NCI-H774 (cell line): Measurements from ENCODE around the gene BMPR1B.
"Not testable (repeated sequence)": the region's sequence is repeated elsewhere in the genome, so short reads cannot be mapped to it uniquely, and the experiment has no call there.

Experiments
- DNase-seq: peaks from one replicate; lab custom pipeline; 2025; lab: John Stamatoyannopoulos, UW

The BMPR1B gene

GRCh38 chr4:95038791-95039190 is 281.0 kb downstream of the BMPR1B start:
- no peak for DNase-seq

DNA sequence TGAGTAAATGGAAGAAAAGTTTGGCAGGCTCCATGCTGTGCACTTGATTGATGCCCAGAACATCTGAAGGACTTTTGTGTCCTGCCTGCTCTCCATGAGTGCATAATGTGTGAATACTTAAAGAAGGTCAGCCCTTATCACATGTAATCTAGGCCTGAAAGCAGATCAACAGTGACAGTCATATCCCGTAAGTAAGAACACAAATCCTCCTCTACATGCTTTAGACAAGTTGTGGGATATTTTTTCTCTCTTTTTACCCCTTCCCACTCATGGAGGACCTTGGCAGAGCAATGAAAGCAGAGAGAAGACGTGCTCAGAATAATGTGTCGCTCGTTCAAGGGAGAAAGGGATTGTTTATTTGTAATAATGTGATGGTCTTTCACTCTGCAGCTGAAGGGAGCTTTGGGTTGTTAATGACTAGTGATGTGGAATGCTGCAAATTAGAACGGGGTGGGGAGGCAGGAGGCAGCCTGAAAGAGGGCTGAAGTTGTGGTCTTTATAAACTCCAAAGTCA is 286.6 kb downstream of the BMPR1B start:
- DNase-seq: no peak

DNA sequence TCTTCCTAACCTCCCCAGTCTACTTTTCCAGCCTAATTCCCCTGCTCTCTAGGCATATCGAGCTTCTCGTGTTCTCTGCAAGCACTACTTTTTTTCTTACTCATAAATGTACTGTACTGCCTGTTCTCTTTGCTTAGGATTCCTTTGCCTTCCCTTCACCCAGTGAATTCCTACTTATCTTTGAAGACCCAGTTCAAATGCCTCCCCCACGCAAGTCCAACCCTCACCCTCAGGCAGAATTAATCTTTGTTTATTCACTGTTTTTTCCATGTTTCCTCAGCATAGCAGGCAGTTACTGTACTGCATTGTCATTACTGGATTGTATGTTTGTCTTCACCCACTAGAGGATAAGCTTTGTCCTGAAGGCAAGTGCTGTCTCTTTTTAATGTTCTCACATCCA is 287.7 kb downstream of the BMPR1B start:
- no peak for DNase-seq

DNA sequence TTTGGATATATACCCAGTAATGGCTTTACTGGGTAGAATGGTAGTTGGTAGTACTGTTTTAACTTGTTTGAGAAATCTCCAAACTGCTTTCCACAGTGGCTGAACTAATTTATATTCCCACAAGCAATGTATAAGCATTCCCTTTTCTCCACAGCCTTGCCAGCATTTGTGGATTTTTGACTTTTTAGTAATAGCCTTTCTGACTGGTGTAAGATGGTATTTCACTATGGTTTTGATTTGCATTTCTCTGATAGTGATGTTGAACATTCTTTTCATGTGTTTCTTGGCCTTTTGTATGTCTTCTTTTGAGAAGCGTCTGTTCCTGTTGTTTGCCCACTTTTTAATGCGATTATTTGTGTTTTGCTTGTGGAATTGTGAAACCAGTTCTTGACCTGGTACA is 290.5 kb downstream of the BMPR1B start:
- no peak for DNase-seq

DNA sequence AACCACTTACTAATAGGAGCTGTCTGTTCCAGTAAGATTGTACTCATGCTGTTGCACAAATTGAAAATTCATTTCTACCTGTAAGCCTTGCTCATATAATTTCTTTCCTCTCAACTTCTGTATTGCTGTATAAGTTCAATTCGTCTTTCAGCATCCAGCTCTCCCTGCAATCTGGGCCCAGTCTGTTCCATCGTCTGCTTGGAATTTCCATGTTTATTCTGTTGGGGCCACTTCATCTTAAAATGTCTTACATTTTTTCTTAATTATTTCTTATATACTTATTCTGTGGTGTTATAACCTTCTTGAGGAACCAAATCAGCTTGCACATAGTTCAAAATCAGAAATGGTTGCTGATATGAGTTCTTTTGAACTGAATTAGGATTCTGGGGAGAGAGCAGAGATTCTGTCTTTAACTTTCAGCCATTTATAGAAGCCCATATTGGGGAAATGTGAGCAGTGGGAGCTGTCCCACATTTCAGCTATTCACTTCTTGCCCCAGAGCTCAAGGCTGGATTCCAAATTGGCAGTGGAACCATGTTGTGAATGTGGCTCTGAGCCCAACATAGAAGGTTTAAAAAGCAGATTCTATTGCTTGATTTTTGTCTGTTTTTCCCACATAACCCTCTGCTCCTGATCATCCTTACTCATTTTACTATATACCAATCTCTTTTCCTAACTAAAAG is 291.9 kb downstream of the BMPR1B start:
- no peak for DNase-seq

- DNase-seq: no peak
Observed at GRCh38 chr4:95050980-95051701, 293.4 kb downstream of the BMPR1B start.

DNA sequence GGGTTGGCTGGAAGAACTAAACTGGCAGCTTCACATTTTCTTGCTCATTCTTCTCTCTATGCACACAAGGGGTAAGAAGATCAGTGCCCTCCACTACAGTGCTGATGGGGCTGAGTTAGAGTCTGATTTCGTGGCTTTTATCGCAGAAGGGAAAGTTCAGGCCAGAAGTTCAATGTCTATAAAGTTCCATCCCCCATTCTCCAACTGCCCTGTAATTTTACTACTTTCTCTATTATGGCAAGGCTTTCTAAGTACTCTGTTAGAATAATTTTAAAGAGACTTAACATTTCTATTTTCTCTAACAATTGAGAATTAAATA is 293.9 kb downstream of the BMPR1B start:
- DNase-seq: no peak

DNA sequence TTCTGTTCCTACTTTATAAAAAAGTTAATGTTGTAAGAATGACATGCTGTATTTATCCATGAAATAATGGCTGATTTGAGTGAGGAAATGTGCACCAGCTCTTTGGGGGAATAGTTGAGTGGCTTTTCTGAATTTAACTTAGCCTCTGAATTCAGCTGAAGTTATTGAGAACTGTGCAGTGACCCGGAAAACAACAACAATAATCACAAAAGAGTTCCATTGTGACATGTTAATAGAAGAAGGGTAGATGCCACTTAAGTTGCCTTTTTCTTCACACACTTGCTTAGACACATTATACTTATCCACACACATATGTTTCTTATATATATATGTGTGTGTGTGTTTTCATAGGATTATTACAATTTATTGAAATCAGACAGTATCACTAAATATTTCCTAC is 301.2 kb downstream of the BMPR1B start:
- no peak for DNase-seq

- DNase-seq: no peak
Observed at GRCh38 chr4:95059663-95060062, 301.9 kb downstream of the BMPR1B start.

DNA sequence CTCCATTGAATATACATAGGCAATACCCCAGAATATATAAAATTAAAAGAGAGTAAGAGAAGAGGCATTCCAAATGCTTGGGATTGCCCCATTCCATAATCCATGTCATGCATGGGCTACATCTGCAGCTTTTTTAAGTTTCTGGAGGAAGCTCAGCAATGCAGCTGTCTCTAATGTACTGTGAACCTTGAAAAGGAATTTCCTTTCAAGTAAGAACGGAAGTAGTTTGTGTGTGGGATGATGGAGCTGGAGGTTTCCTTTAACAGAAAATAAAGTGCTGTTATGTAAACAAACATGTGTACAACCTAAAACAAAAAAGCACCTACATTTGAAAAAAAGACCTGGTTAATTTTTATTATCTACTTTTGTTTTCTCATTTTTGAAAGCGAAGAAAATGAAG is 303.5 kb downstream of the BMPR1B start:
- no peak for DNase-seq

GRCh38 chr4:95061801-95062200 is 304.0 kb downstream of the BMPR1B start:
- not testable (repeated sequence) for DNase-seq

DNA sequence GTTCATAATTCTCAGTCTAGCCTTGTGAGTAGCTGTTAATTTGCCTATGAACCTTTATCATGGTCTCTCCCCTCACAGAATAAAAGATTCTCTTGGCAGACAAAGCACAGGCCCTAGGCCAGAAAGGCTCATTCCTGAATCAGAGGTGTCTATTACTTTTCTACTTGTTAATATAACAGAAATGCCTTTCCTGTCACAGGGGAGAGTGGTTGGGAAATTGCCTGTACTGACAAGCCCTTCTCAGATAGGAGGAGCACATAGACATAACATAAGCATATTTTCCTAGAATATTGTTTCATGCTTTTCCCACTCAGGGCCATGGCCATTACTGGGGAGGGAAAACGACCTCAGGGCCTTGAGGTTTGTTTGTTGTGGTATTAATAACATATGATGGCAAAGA is 308.3 kb downstream of the BMPR1B start:
- DNase-seq: no peak

DNA sequence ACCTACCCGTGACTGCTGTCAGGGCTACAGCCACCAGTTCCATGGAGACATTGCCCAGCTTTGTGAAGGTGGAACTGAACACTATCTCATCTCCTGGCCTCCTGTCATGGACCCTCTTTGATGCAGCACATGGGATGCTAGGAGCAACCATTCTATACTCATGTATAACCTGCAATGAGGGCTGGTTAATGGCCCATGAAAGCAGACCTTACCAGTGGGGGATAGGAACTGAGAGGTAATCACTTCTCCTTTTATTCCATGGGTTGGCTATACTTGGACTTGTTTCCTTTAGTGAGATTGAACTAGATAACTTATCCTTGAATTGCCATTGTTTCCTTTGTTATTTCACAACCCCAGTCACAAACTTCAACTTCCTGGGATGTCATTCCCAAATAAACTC is 310.6 kb downstream of the BMPR1B start:
- DNase-seq: no peak

DNA sequence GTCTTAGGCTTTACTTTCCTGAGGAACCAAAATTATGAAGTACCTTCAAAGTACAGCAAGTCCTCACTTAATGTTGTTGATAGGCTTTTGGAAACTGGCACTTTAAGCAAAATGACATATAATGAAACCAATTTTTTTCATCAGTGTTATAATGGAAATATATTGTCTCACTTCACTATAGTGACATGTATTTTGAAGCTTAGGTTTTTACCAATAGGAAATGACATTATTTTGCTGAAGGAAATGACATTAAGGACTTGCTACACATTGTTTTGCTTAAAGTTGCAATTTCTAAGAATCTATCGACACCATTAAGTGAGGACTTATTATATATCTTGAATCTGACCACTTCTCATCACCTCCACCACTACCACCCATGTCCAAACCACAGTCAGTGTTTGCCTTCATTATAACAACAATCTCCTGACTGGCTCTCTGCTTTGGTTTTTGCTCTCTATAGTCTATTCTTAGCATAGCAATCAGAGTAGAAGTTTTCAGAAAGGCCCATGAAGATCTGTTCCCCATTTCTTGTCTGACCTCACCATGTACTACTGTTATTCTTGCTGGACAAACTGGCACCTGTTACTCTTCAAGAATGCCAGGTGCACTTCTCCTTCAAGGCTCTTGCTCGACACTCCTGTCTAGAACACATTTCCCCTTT is 311.2 kb downstream of the BMPR1B start:
- DNase-seq: no peak

DNA sequence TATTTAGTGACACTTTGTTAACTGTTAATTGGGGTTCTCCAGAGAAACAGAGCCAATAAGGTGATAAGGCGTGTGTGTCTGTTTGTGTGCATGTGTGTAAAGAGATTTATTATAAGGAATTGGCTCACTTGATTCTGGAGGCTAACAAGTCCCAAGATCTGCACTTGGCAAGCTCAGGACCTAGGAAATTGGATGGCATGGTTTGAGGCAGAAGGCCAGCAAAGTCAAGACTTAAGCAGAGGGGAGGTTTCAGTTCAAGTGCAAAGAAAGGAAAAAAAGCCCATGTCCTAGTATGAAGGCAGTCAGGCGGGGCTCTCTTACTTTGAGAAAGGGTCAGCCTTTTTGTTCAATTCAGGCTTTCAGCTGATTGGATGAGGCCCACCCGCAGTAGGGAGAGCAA is 314.1 kb downstream of the BMPR1B start:
- no peak for DNase-seq

- no peak for DNase-seq
Observed at GRCh38 chr4:95073646-95074045, 315.9 kb downstream of the BMPR1B start.

DNA sequence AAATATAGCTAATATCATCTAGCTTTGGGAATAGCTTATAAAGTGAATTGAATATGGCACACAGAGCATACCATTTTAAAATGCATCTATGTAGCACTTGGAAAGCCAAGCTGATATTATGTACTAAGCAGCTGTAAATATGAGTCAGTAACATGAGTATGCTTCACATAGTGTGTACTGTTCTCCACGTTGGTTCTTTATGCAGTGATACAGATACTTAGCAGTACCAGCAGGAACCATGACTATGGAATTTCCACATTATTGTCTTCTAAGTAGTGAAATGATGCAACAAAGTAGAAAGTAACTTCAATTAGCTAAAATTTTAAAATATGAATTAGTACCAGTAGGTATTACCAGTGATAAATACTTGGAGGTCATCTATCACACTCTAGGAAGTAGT is 320.1 kb downstream of the BMPR1B start:
- DNase-seq: no peak

DNA sequence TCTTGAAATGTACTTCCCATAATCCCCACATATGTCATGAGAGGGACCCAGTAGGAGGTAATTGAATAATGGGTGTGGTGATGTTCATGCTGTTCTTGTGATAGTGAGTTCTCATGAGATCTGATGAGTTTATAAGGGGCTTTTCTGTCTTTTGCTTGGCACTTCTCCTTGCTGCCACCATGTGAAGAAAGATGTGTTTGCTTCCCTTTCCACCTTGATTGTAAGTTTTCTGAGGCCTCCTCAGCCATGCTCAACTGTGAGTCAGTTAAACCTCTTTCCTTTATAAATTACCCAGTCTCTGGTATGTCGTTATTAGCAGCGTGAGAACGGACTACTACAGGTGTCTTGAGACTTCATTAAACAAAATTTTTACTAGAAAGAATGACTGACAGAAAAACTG is 323.2 kb downstream of the BMPR1B start:
- no peak for DNase-seq

- DNase-seq: no peak
Observed at GRCh38 chr4:95084584-95084983, 326.8 kb downstream of the BMPR1B start.

- DNase-seq: no peak
Observed at GRCh38 chr4:95085124-95085833, 327.5 kb downstream of the BMPR1B start.

DNA sequence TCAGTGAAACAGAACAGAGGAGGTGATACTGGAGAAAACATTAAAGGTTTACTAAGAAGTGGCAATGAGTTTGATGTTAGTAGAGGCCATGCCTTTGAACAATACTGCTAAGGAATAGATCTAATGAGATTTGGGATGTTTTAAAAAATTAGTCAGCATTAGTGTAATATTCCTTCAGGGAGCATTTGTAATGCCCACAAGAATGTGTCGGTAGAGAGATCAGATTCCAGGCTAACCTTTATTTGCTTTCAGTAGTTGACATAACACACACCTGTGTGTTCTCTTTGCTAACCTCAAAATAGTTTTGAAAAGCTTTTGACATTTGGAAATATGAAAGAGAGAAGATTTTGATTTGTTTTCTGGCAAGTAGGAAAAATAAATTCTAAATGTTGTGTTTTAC is 328.8 kb downstream of the BMPR1B start:
- no peak for DNase-seq

DNA sequence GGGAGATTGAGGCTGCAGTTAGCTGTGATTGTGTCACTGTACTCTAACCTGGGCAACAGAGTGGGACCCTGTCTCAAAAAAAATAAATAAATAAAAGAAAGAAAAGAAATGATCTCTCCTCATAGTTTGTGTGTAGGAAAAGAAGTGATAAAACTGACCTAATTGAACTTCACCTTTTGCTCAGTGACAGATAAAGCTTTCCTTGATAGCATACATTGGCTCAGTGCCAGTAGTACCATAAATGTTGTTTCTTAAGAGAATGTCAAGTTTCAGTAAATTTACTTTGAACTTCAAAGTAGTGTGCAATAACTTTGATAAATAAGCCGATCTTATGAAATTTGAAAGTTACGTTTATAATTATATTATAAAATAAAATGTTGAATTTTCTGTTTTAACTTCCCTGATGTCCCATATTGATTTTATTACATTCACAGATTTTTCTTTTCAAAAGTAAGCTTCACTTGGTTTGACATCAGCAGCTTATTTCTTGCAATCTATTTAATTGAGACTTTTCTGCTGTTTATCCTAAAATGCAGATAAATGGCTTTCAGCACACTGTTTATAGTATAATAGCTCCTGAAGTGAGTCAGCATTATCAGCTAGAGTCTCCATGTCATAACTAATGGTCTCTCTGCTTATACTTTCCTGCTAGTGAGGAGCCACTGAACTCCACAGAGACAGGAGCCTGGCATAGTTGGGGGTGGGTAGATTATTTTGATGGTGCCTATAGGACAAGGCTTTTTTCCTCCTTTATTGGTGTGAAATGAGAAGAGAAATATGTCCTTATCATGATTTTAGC is 330.1 kb downstream of the BMPR1B start:
- DNase-seq: no peak
